ENCODE data around the gene ING2. TPM values are rescaled to one million over a fixed set of nuclear protein-coding genes. Genes with fewer than 3 reads are reported as not detected.

The ING2 gene
- total RNA-seq, 1 donor from 2014 or later = 21.9 TPM

- TF ChIP-seq CTCF (IDR thresholded peaks at IDR 0.05; ENCODE audit: insufficient read depth, low read length, severe bottlenecking) = no peak
- Histone ChIP-seq H3K27me3 (ENCODE audit: control insufficient read depth, insufficient read depth, low read length) (no peaks in the 10 kb centered on the region), H3K4me3 (ENCODE audit: low read depth, low read length) (no peak overlapping the region), H3K36me3 (ENCODE audit: control insufficient read depth, insufficient read depth, low read length) (no peaks in the 10 kb centered on the region)
- DNase-seq (ENCODE audit: low read depth) (no peak), FAIRE-seq (no peak)
Measured at GRCh38 chr4:183543435-183543834, 38.6 kb downstream of the ING2 start.

GRCh38 chr4:183544109-183544508, 39.3 kb downstream of the ING2 start:
- peak; percentile 3 for DNase-seq (ENCODE audit: low read depth)
- TF ChIP-seq CTCF (IDR thresholded peaks at IDR 0.05; ENCODE audit: insufficient read depth, low read length, severe bottlenecking) = no peak
- FAIRE-seq = no peak

GRCh38 chr4:183546376-183546775, 41.5 kb downstream of the ING2 start:
- FAIRE-seq = no peak
- TF ChIP-seq CTCF (IDR thresholded peaks at IDR 0.05; ENCODE audit: insufficient read depth, low read length, severe bottlenecking) = no peak
- no peak overlapping the region for H3K4me3 ChIP-seq (ENCODE audit: low read depth, low read length)

More at GRCh38 chr4:183544109-183544508, 39.3 kb downstream of the ING2 start:
- no peaks in the 10 kb centered on the region for H3K27me3 ChIP-seq (ENCODE audit: control insufficient read depth, insufficient read depth, low read length)
- H3K36me3 ChIP-seq (ENCODE audit: control insufficient read depth, insufficient read depth, low read length) = no peaks in the 10 kb centered on the region
- no peak overlapping the region for H3K4me3 ChIP-seq (ENCODE audit: low read depth, low read length)

GRCh38 chr4:183548306-183548705, 43.4 kb downstream of the ING2 start:
- Histone ChIP-seq H3K27me3 (ENCODE audit: control insufficient read depth, insufficient read depth, low read length) (no peaks in the 10 kb centered on the region), H3K4me3 (ENCODE audit: low read depth, low read length) (no peak overlapping the region), H3K36me3 (ENCODE audit: control insufficient read depth, insufficient read depth, low read length) (no peaks in the 10 kb centered on the region)
- no peak for TF ChIP-seq CTCF (IDR thresholded peaks at IDR 0.05; ENCODE audit: insufficient read depth, low read length, severe bottlenecking)
- DNase-seq (ENCODE audit: low read depth) (no peak), FAIRE-seq (no peak)

More at GRCh38 chr4:183546376-183546775, 41.5 kb downstream of the ING2 start:
- no peak for DNase-seq (ENCODE audit: low read depth)
- Histone ChIP-seq H3K27me3 (ENCODE audit: control insufficient read depth, insufficient read depth, low read length) (no peaks in the 10 kb centered on the region), H3K36me3 (ENCODE audit: control insufficient read depth, insufficient read depth, low read length) (no peaks in the 10 kb centered on the region)

- Histone ChIP-seq H3K27me3 (ENCODE audit: control insufficient read depth, insufficient read depth, low read length) (no peaks in the 10 kb centered on the region), H3K4me3 (ENCODE audit: low read depth, low read length) (no peak overlapping the region), H3K36me3 (ENCODE audit: control insufficient read depth, insufficient read depth, low read length) (no peaks in the 10 kb centered on the region)
- TF ChIP-seq CTCF (IDR thresholded peaks at IDR 0.05; ENCODE audit: insufficient read depth, low read length, severe bottlenecking) = no peak
- FAIRE-seq = no peak
- DNase-seq (ENCODE audit: low read depth) = no peak
Measured at GRCh38 chr4:183550345-183551093, 45.7 kb downstream of the ING2 start.

All from bronchial epithelial cell (primary cell).